ENCODE results near the gene CCR6.
A peak's percentile ranks its signal among the peaks of the same experiment; 100 is the strongest.

Gene CCR6

DNA sequence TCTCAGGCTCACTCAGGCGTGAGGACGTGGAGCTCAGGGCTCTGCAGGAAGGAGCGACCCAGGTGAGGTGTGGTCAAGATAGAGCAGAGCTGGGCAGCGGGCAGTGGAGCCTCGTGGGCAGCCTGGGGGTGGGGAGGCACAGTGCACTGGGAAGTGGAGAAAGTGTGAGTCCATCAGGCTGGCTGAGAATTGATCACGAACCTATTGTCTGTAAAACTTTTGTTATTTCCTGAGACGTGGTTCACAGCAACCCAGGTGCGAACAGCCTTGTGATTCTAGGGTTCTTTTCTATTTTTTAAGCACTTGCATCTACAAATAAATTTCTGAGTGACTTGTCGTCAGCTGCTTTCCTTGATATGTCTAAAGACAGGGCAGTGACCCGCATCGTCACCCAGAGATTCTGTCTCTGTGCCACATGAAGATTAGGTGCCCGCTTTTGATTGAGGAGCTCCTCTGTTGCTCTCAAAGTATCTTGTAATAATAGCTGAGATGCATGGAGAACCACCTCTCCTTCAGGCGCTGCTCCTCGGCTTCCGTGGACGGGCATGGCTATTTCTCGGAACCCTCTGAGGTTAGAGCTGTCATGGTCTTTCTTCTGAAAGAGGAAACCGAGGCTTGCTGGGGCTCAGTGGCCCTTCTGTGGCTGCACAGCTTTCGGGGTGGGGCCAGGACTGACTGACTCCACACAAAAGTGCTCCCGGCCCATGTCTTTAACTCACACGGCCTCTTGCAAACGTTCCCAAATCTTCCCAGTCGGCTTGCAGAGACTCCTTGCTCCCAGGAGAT, 662 bp upstream of the CCR6 start:
- DNase-seq = no peak

- DNase-seq = no peak
These were observed 1.9 kb downstream of the CCR6 start for GRCh38 chr6:167124753-167125152.

DNA sequence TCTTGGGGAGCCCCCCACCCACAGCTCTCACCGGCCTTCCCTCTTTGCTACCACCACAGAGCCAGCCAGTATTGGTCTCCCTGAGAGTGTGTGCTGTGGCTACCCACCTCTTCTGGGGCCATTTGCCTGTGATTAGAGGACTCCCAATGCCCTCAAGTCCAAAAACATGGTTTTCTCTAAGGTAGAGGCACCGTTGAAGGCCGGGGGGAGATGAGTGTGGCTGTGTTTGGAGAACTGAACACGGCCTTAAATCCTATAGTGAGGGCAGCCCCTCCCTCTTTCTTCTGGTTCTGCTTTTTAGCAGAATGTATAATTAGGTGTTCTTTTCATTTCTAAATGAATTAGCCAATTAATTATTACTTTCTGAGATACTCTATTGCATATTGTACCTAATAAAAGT, 2.5 kb downstream of the CCR6 start:
- DNase-seq = no peak

GRCh38 chr6:167125855-167126349, 3.0 kb downstream of the CCR6 start:
- no peak for DNase-seq

- no peak for DNase-seq
These were observed 5.1 kb downstream of the CCR6 start for GRCh38 chr6:167127785-167128531.

GRCh38 chr6:167129159-167129558, 6.3 kb downstream of the CCR6 start:
- DNase-seq = no peak

GRCh38 chr6:167129562-167129961, 6.7 kb downstream of the CCR6 start:
- no peak for DNase-seq

DNA sequence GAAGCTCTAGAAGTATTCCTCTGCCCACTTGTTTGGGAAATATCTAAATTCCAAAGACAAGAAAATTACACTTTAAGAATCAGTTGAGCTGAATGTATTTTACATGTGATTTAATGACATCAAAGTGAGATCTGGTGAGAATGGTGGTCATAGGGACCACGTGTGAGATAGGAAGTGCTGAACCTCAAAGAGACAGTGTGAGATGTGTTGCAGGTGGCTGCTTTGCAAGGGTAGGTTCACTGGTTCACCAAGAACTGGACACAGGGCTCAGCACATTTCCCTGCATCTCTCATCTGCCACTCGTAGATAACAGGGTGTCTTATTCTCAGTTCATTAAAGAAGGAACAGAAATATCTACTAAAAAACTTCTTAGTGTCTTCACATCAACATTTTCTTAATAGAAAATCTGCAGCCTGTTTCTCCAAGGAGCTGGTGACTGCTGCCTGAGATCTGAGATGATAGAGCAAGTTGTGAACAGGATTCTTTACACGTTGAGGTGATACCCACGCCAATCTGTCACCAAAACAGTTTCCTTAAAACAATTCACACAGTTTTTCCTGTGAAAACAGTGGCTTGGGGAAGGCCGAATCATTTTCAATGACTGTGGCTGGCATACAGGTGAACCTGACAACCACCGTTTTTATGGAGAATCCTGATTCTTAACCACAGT, 7.2 kb downstream of the CCR6 start:
- no peak for DNase-seq

DNA sequence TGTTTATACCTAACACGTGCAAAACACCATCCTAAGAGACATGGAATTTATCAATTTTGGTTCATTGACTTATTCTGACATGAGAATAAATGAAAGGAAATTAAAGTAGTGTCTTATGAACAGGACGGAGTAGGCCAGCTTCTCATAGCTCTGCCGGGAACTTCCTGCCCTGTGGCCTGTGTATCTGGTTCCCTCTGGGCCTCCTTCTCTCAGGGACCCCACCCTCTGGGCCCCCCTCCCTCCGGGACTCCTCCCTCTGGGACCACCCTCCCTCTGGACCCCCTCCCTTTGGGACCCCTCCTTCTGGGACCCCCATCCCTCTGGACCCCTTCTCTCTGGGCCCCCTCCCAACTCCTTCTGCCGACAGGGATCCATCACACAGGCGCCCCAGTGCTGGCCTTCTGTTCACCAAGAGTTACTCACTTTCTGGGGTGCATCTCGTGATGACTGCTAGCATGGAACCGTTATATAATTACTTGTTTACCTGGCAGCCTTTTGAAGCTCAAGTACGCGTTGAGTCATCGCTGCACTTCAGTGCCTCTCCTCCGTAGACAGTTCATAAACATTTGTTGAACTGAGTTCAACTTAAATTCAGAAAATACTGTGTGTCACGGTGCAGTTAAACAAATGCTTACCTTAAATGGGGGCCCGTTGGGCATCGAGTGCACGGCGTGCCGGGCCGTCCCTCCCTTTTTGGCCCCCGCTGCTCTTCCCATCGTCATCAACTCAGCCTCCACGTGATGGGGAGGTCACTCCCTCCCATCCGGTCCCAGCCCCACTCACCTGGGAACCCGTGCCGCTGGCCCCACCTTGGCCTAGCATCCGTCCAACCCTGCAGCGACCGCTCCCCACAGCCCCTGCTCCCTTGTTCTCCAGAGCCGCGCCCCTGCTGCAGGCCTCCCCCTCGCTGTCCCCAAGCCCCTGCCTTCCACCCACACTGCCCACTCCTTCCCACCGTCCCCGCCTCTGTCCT, 8.1 kb downstream of the CCR6 start:
- peak; percentile 78 for DNase-seq

- DNase-seq = no peak
These were observed 11.8 kb downstream of the CCR6 start for GRCh38 chr6:167134448-167135328.

- DNase-seq = no peak
These were observed 13.5 kb downstream of the CCR6 start for GRCh38 chr6:167136376-167136775.

GRCh38 chr6:167137081-167137480, 14.2 kb downstream of the CCR6 start:
- no peak for DNase-seq

- DNase-seq = peak; percentile 26
These were observed 15.0 kb downstream of the CCR6 start for GRCh38 chr6:167137881-167138280.

GRCh38 chr6:167139761-167140160, 16.9 kb downstream of the CCR6 start:
- DNase-seq = no peak

- DNase-seq = no peak
These were observed 17.9 kb downstream of the CCR6 start for GRCh38 chr6:167140589-167141474.

GRCh38 chr6:167141667-167142432, 19.0 kb downstream of the CCR6 start:
- peak; percentile 53 for DNase-seq

DNA sequence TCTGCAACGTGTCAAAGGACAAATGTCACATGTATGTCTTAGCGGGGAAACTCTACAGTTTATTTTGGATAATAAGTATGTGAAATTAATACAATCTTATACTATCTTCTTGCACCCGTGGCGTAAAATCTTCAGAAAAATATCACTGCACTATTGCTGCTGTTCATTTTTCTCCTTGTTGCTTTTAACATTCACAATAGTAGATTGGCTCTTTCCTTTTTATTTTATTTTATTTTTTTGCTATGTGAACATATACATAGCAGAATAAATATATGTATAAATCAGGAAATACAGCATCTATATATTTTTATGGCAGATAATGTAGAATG, 19.5 kb downstream of the CCR6 start:
- DNase-seq = no peak

DNA sequence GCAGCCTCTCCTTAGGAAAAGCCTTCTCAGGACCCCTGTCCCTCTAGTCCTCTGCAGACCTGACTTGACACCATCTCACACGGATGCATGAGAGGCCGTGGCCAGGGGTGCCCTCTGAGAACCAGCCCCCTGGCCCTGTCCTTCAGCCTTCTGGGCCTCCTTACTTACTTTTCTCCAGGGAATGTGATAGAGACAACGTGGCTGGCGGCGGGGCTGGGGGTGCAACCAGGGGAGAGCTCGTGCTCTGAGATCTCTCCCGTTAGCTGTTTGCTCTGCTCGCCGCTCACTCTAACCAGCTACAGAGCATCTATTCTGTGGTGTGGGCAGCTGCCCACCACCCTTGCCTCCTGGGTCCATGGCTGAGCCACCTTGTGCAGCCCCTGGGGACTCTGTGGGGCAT, 20.1 kb downstream of the CCR6 start:
- DNase-seq = no peak

GRCh38 chr6:167145461-167145860, 22.6 kb downstream of the CCR6 start:
- DNase-seq = no peak

GRCh38 chr6:167146135-167146534, 23.2 kb downstream of the CCR6 start:
- DNase-seq = no peak
